MM.1S (cell line): ENCODE data around the gene CSF3R.

Experiments used
- DNase-seq: peaks from one replicate; pipeline ENCODE4 v3.0.0-alpha.2; 2015
- H2AFZ ChIP-seq: fragments of 300-600 bp; sonication (generic); 2 replicates; pipeline ENCODE4 v1.6.0; 2016; ENCODE audit warnings: antibody characterized with exemption, low read length
- H3F3A ChIP-seq: fragments of 300-600 bp; sonication (generic); 2 replicates; pipeline ENCODE4 v1.6.1; 2016; ENCODE audit warnings: mild to moderate bottlenecking, antibody characterized with exemption, low read length, moderate library complexity, mixed read lengths; ENCODE audit not compliant: insufficient read depth
- H3K27ac ChIP-seq: fragments of 300-600 bp; sonication (generic); 2 replicates; pipeline ENCODE4 v1.5.1; 2016; ENCODE audit warnings: mild to moderate bottlenecking, low read length
- H3K27me3 ChIP-seq: fragments of 300-600 bp; sonication (generic); replicated peaks from 2 replicates; pipeline ENCODE4 v1.6.0; 2016; ENCODE audit warnings: low read length; ENCODE audit not compliant: insufficient read depth
- H3K36me3 ChIP-seq: fragments of 300-600 bp; sonication (generic); replicated peaks from 2 replicates; pipeline ENCODE4 v1.6.1; 2016; ENCODE audit warnings: mild to moderate bottlenecking, low read length, mixed read lengths; ENCODE audit not compliant: insufficient read depth
- H3K4me1 ChIP-seq: fragments of 300-600 bp; sonication (generic); 2 replicates; pipeline ENCODE4 v1.6.1; 2016; ENCODE audit warnings: low read length, mixed read lengths
- H3K4me2 ChIP-seq: fragments of 300-600 bp; sonication (generic); 2 replicates; pipeline ENCODE4 v1.6.0; 2016; ENCODE audit warnings: low read depth, low read length
- H3K4me3 ChIP-seq: fragments of 300-600 bp; sonication (generic); 2 replicates; pipeline ENCODE4 v1.5.1; 2016; ENCODE audit warnings: low read length, mixed read lengths
- H3K79me2 ChIP-seq: fragments of 300-600 bp; sonication (generic); 2 replicates; pipeline ENCODE4 v1.6.1; 2016; ENCODE audit warnings: mixed run types, low read length, mixed read lengths
- H3K9ac ChIP-seq: fragments of 300-600 bp; sonication (generic); 2 replicates; pipeline ENCODE4 v1.6.1; 2016; ENCODE audit warnings: low read length, mixed read lengths
- H3K9me2 ChIP-seq: fragments of 300-600 bp; sonication (generic); replicated peaks from 2 replicates; pipeline ENCODE4 v1.6.1; 2016; ENCODE audit warnings: mild to moderate bottlenecking, low read length, mixed read lengths; ENCODE audit not compliant: insufficient read depth
- H3K9me3 ChIP-seq: fragments of 300-600 bp; sonication (generic); replicated peaks from 2 replicates; pipeline ENCODE4 v1.6.1; 2016; ENCODE audit warnings: mild to moderate bottlenecking, low read length, mixed read lengths; ENCODE audit not compliant: insufficient read depth
- H4K20me1 ChIP-seq: fragments of 300-600 bp; sonication (generic); 2 replicates; pipeline ENCODE4 v1.6.1; 2016; ENCODE audit warnings: mild to moderate bottlenecking, low read length, moderate library complexity, mixed read lengths; ENCODE audit not compliant: insufficient read depth
- CTCF ChIP-seq: fragments of 300-600 bp; sonication (generic); IDR thresholded peaks from 2 replicates; pipeline ENCODE4 v1.5.1; 2016; ENCODE audit warnings: antibody characterized with exemption, low read length, mixed read lengths
- EZH2 ChIP-seq: fragments of 300-600 bp; sonication (generic); optimal IDR thresholded peaks from 2 replicates; pipeline ENCODE3; 2017; ENCODE audit warnings: low read depth, mild to moderate bottlenecking, antibody characterized with exemption, low read length, mixed read lengths
- EZH2phosphoT487 ChIP-seq: fragments of 300-600 bp; sonication (generic); IDR thresholded peaks from 2 replicates; pipeline ENCODE4 v1.6.1; 2018; ENCODE audit warnings: antibody characterized with exemption, low read length

The CSF3R gene

GRCh38 chr1:36484099-36484498 lies 1.4 kb upstream of the CSF3R start:
- H3K27ac ChIP-seq = no peak overlapping the region
- no peaks in the 10 kb centered on the region; the same call in 1 of the 2 replicates for H3K27me3 ChIP-seq
- no peaks in the 10 kb centered on the region for H3K9me3 ChIP-seq
- H3K36me3 ChIP-seq = no peaks in the 10 kb centered on the region
- H3K9me2 ChIP-seq = no peaks in the 10 kb centered on the region
- DNase-seq = no peak
- no peak overlapping the region for H2AFZ ChIP-seq
- TF ChIP-seq CTCF (no peak), EZH2 (no peak), EZH2phosphoT487 (no peak)
- no peaks in the 10 kb centered on the region for H3K4me1 ChIP-seq
- H3K9ac ChIP-seq = no peak overlapping the region
- no peaks in the 10 kb centered on the region for H3K79me2 ChIP-seq
- no peaks in the 10 kb centered on the region for H4K20me1 ChIP-seq
- H3K4me2 ChIP-seq = no peak overlapping the region
- no peaks in the 10 kb centered on the region for H3F3A ChIP-seq
- H3K4me3 ChIP-seq = no peak overlapping the region

GRCh38 chr1:36481771-36482723 lies 666 bp downstream of the CSF3R start:
- no peaks in the 10 kb centered on the region for H4K20me1 ChIP-seq
- no peak overlapping the region for H3K27ac ChIP-seq
- H2AFZ ChIP-seq = no peak overlapping the region
- H3K9me2 ChIP-seq = no peaks in the 10 kb centered on the region
- no peak overlapping the region for H3K4me2 ChIP-seq
- no peaks in the 10 kb centered on the region for H3K9me3 ChIP-seq
- no peak for DNase-seq
- H3K4me3 ChIP-seq = no peak overlapping the region
- TF ChIP-seq EZH2 = no peak
- no peak for TF ChIP-seq EZH2phosphoT487
- no peaks in the 10 kb centered on the region for H3F3A ChIP-seq
- H3K36me3 ChIP-seq = no peaks in the 10 kb centered on the region
- no peaks in the 10 kb centered on the region for H3K4me1 ChIP-seq
- no peak overlapping the region for H3K9ac ChIP-seq
- H3K79me2 ChIP-seq = no peaks in the 10 kb centered on the region
- H3K27me3 ChIP-seq = no peaks in the 10 kb centered on the region; the same call in 1 of the 2 replicates

GRCh38 chr1:36481091-36481490 lies 1.6 kb downstream of the CSF3R start:
- no peaks in the 10 kb centered on the region for H3K4me1 ChIP-seq
- no peak overlapping the region for H3K27ac ChIP-seq
- no peak overlapping the region for H3K4me2 ChIP-seq
- no peaks in the 10 kb centered on the region for H3K9me3 ChIP-seq
- H2AFZ ChIP-seq = no peak overlapping the region
- H4K20me1 ChIP-seq = no peaks in the 10 kb centered on the region
- no peaks in the 10 kb centered on the region for H3K9me2 ChIP-seq
- no peaks in the 10 kb centered on the region for H3F3A ChIP-seq
- no peak overlapping the region for H3K4me3 ChIP-seq
- no peak overlapping the region for H3K9ac ChIP-seq
- H3K36me3 ChIP-seq = no peaks in the 10 kb centered on the region
- no peak for TF ChIP-seq EZH2phosphoT487
- no peak for TF ChIP-seq EZH2
- TF ChIP-seq CTCF = no peak
- H3K79me2 ChIP-seq = no peaks in the 10 kb centered on the region
- no peaks in the 10 kb centered on the region; the same call in 1 of the 2 replicates for H3K27me3 ChIP-seq
- no peak for DNase-seq

GRCh38 chr1:36480161-36480560 lies 2.6 kb downstream of the CSF3R start:
- no peaks in the 10 kb centered on the region for H3F3A ChIP-seq
- no peak for TF ChIP-seq EZH2
- no peak for TF ChIP-seq CTCF
- TF ChIP-seq EZH2phosphoT487 = no peak
- no peaks in the 10 kb centered on the region for H3K4me1 ChIP-seq
- H3K9ac ChIP-seq = no peak overlapping the region
- H3K4me2 ChIP-seq = no peak overlapping the region
- no peak overlapping the region for H3K4me3 ChIP-seq
- no peaks in the 10 kb centered on the region for H4K20me1 ChIP-seq
- no peak overlapping the region for H3K27ac ChIP-seq
- no peak overlapping the region for H2AFZ ChIP-seq
- no peaks in the 10 kb centered on the region for H3K36me3 ChIP-seq
- H3K27me3 ChIP-seq = no peaks in the 10 kb centered on the region; the same call in 1 of the 2 replicates
- DNase-seq = no peak
- no peaks in the 10 kb centered on the region for H3K9me3 ChIP-seq
- H3K79me2 ChIP-seq = no peaks in the 10 kb centered on the region
- H3K9me2 ChIP-seq = no peaks in the 10 kb centered on the region
